Measurements from ENCODE around the gene NRP2. TPM values are rescaled to one million over a fixed set of nuclear protein-coding genes. Genes with fewer than 3 reads are reported as not detected.

Gene NRP2
- total and polyA plus RNA-seq, 4 experiments from 2014 or later = 1.1 to 2.1 TPM; not detected in 2

GRCh38 chr2:205717999-205718398 lies 35.7 kb downstream of the NRP2 start:
- POLR2A ChIA-PET (ENCODE audit: partially characterized antibody) = no interaction called here
- no peaks in the 10 kb centered on the region for H3K4me1 Mint-ChIP-seq

DNA sequence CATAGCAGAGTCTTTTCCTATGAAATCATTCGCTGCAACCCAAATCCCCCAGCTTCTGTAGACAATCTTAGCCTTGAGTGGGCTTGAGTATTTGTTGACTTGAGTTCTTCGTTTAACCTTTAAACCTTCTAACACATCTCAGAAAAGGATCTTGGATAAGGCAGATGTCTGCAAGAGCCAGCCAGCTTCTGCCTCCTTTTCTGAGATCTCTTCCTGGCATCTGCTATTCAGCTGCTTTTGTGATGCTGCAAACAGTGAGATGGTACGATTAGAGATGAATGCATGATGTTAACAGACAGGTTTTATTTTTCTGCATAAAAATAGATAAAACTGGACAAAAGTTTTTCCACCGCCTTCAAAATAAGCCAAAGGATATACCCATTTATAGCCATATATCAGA lies 37.5 kb downstream of the NRP2 start:
- ChIA-PET CTCF (ENCODE audit: partially characterized antibody) (interaction anchor here (1.0 to 1.7 kb wide), 2 partner anchors 8 to 9 kb away, joined by 3 to 4 read pairs; no protein-coding TSS in a partner anchor), POLR2A (ENCODE audit: partially characterized antibody) (no interaction called here)
- no peak overlapping the region for H3K27ac ChIP-seq (ENCODE audit: low read depth, low read length)
- Mint-ChIP-seq H3K4me3 (no peak overlapping the region), H3K9me3 (no peaks in the 10 kb centered on the region), H3K27me3 (peaks cover 2 to 13% of the 10 kb centered on the region in 2 donors), H3K4me1 (no peaks in the 10 kb centered on the region), H3K36me3 (no peaks in the 10 kb centered on the region), H3K27ac (no peak overlapping the region)
- DNase-seq = no peak
- H3K27me3 ChIP-seq (ENCODE audit: insufficient read depth, low read length) = no peaks in the 10 kb centered on the region
- no peaks in the 10 kb centered on the region for H3K36me3 ChIP-seq (ENCODE audit: insufficient read depth, low read length)
- no peak overlapping the region for H3K4me3 ChIP-seq (ENCODE audit: low read length in 2 of 2)
- intact Hi-C loops (cut with micrococcal nuclease) = no loop called here
- no peaks in the 10 kb centered on the region for H3K9me3 ChIP-seq (ENCODE audit: control insufficient read depth in 1 of 2, low read length in 2 of 2)
- H3K4me1 ChIP-seq (ENCODE audit: insufficient read depth, low read length) = no peaks in the 10 kb centered on the region

More at GRCh38 chr2:205717999-205718398, 35.7 kb downstream of the NRP2 start:
- Histone ChIP-seq H3K4me1 (ENCODE audit: insufficient read depth, low read length) (no peaks in the 10 kb centered on the region), H3K27me3 (ENCODE audit: insufficient read depth, low read length) (no peaks in the 10 kb centered on the region), H3K36me3 (ENCODE audit: insufficient read depth, low read length) (no peaks in the 10 kb centered on the region), H3K9me3 (ENCODE audit: control insufficient read depth in 1 of 2, low read length in 2 of 2) (no peaks in the 10 kb centered on the region), H3K4me3 (ENCODE audit: low read length in 2 of 2) (no peak overlapping the region), H3K27ac (ENCODE audit: low read depth, low read length) (no peak overlapping the region)
- H3K27ac Mint-ChIP-seq = no peak overlapping the region
- H3K27me3 Mint-ChIP-seq = peaks cover 4 to 23% of the 10 kb centered on the region in 2 donors
- H3K9me3 Mint-ChIP-seq = no peaks in the 10 kb centered on the region
- CTCF ChIA-PET (ENCODE audit: partially characterized antibody) = no interaction called here
- H3K36me3 Mint-ChIP-seq = no peaks in the 10 kb centered on the region
- no peak overlapping the region for H3K4me3 Mint-ChIP-seq
- no peak for DNase-seq
- intact Hi-C loops (cut with micrococcal nuclease) = no loop called here

GRCh38 chr2:205720451-205720902 lies 38.2 kb downstream of the NRP2 start:
- no peak for DNase-seq
- intact Hi-C loops (cut with micrococcal nuclease) = no loop called here
- Histone ChIP-seq H3K4me1 (ENCODE audit: insufficient read depth, low read length) (no peaks in the 10 kb centered on the region), H3K36me3 (ENCODE audit: insufficient read depth, low read length) (no peaks in the 10 kb centered on the region), H3K27ac (ENCODE audit: low read depth, low read length) (no peak overlapping the region), H3K9me3 (ENCODE audit: control insufficient read depth in 1 of 2, low read length in 2 of 2) (no peaks in the 10 kb centered on the region), H3K4me3 (ENCODE audit: low read length in 2 of 2) (no peak overlapping the region), H3K27me3 (ENCODE audit: insufficient read depth, low read length) (no peaks in the 10 kb centered on the region)
- H3K27me3 Mint-ChIP-seq = peaks cover 2 to 10% of the 10 kb centered on the region in 2 donors
- no peak overlapping the region for H3K27ac Mint-ChIP-seq
- no peaks in the 10 kb centered on the region for H3K36me3 Mint-ChIP-seq
- POLR2A ChIA-PET (ENCODE audit: partially characterized antibody) = no interaction called here
- no peaks in the 10 kb centered on the region for H3K4me1 Mint-ChIP-seq
- H3K4me3 Mint-ChIP-seq = no peak overlapping the region
- CTCF ChIA-PET (ENCODE audit: partially characterized antibody) = interaction anchor here (1.0 to 1.7 kb wide), 2 partner anchors 9 kb away, joined by 3 to 4 read pairs; no protein-coding TSS in a partner anchor
- H3K9me3 Mint-ChIP-seq = no peaks in the 10 kb centered on the region

DNA sequence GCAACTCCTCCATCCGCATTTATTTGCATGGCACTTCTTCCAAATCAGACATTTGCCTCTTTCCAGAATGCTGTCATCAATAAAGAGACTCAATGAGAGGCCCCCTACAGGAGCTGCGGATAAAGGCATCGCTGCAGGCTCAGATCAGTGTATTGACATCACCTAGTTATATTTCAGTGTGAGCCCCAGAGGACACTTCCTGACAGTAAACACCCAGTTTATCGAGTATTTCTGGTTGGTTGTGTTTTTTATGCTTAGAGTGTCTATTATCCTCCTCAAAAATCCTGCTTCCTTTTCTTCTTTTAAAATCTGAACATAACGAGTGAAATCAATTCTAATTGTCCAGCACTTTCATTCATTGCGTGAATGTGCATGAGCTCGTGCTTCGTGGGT lies 38.8 kb downstream of the NRP2 start:
- no peaks in the 10 kb centered on the region for H3K4me1 Mint-ChIP-seq
- H3K4me1 ChIP-seq (ENCODE audit: insufficient read depth, low read length) = no peaks in the 10 kb centered on the region
- no peak overlapping the region for H3K27ac ChIP-seq (ENCODE audit: low read depth, low read length)
- no peak overlapping the region for H3K4me3 Mint-ChIP-seq
- ChIA-PET POLR2A (ENCODE audit: partially characterized antibody) (no interaction called here), CTCF (ENCODE audit: partially characterized antibody) (interaction anchor here (1.7 kb wide), 1 partner anchor 10 kb away, joined by 4 read pairs; no protein-coding TSS in a partner anchor)
- H3K4me3 ChIP-seq (ENCODE audit: low read length in 2 of 2) = no peak overlapping the region
- peaks cover 2 to 6% of the 10 kb centered on the region in 2 donors for H3K27me3 Mint-ChIP-seq
- H3K9me3 Mint-ChIP-seq = peaks cover 0 to 1% (median 0%) of the 10 kb centered on the region in 8 donors
- intact Hi-C loops (cut with micrococcal nuclease) = no loop called here
- H3K36me3 Mint-ChIP-seq = no peaks in the 10 kb centered on the region
- no peaks in the 10 kb centered on the region for H3K27me3 ChIP-seq (ENCODE audit: insufficient read depth, low read length)
- H3K9me3 ChIP-seq (ENCODE audit: control insufficient read depth in 1 of 2, low read length in 2 of 2) = no peaks in the 10 kb centered on the region
- no peaks in the 10 kb centered on the region for H3K36me3 ChIP-seq (ENCODE audit: insufficient read depth, low read length)
- no peak overlapping the region for H3K27ac Mint-ChIP-seq
- DNase-seq = no peak

- no peak overlapping the region for H3K27ac Mint-ChIP-seq
- H3K27me3 Mint-ChIP-seq = peaks cover 2 to 4% of the 10 kb centered on the region in 2 donors
- CTCF ChIA-PET (ENCODE audit: partially characterized antibody) = no interaction called here
- no peaks in the 10 kb centered on the region for H3K9me3 ChIP-seq (ENCODE audit: control insufficient read depth in 1 of 2, low read length in 2 of 2)
- POLR2A ChIA-PET (ENCODE audit: partially characterized antibody) = no interaction called here
- H3K9me3 Mint-ChIP-seq = peaks cover 0 to 2% (median 0%) of the 10 kb centered on the region in 8 donors
- no peaks in the 10 kb centered on the region for H3K36me3 ChIP-seq (ENCODE audit: insufficient read depth, low read length)
- no peak overlapping the region for H3K4me3 Mint-ChIP-seq
- no peak overlapping the region for H3K27ac ChIP-seq (ENCODE audit: low read depth, low read length)
- intact Hi-C loops (cut with micrococcal nuclease) = no loop called here
- no peaks in the 10 kb centered on the region for H3K4me1 Mint-ChIP-seq
- no peaks in the 10 kb centered on the region for H3K36me3 Mint-ChIP-seq
- H3K4me3 ChIP-seq (ENCODE audit: low read length in 2 of 2) = no peak overlapping the region
- no peak for DNase-seq
- no peaks in the 10 kb centered on the region for H3K27me3 ChIP-seq (ENCODE audit: insufficient read depth, low read length)
- H3K4me1 ChIP-seq (ENCODE audit: insufficient read depth, low read length) = no peaks in the 10 kb centered on the region
Observed at GRCh38 chr2:205722283-205722918, 40.1 kb downstream of the NRP2 start.

DNA sequence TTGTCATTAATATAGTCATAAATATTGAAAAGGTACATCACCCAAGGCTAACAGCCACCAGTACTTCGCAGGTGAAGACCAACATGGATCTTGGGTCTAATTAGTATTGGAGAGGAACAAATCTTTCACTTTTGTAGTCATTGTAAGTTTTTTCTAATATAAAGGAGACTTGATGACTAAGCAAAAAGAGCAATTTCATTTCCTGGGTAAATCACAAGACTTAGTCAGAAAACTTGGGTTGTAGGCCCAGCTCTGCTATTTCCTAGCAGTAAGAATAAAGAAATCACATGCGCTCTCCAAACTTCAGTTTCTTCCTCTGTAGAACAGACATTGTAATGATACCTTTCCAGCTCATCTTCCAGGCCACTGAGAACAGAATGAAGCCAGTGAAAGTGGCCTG lies 40.9 kb downstream of the NRP2 start:
- Histone ChIP-seq H3K4me3 (ENCODE audit: low read length in 2 of 2) (no peak overlapping the region), H3K4me1 (ENCODE audit: insufficient read depth, low read length) (no peaks in the 10 kb centered on the region), H3K9me3 (ENCODE audit: control insufficient read depth in 1 of 2, low read length in 2 of 2) (no peaks in the 10 kb centered on the region), H3K27me3 (ENCODE audit: insufficient read depth, low read length) (no peaks in the 10 kb centered on the region), H3K27ac (ENCODE audit: low read depth, low read length) (no peak overlapping the region), H3K36me3 (ENCODE audit: insufficient read depth, low read length) (no peaks in the 10 kb centered on the region)
- Mint-ChIP-seq H3K27me3 (peaks cover 2% of the 10 kb centered on the region in 2 donors), H3K9me3 (peaks cover 0 to 2% (median 0%) of the 10 kb centered on the region in 8 donors), H3K4me3 (no peak overlapping the region), H3K4me1 (no peaks in the 10 kb centered on the region), H3K27ac (no peak overlapping the region), H3K36me3 (no peaks in the 10 kb centered on the region)
- CTCF ChIA-PET (ENCODE audit: partially characterized antibody) = no interaction called here
- no peak for DNase-seq
- intact Hi-C loops (cut with micrococcal nuclease) = no loop called here
- POLR2A ChIA-PET (ENCODE audit: partially characterized antibody) = no interaction called here

DNA sequence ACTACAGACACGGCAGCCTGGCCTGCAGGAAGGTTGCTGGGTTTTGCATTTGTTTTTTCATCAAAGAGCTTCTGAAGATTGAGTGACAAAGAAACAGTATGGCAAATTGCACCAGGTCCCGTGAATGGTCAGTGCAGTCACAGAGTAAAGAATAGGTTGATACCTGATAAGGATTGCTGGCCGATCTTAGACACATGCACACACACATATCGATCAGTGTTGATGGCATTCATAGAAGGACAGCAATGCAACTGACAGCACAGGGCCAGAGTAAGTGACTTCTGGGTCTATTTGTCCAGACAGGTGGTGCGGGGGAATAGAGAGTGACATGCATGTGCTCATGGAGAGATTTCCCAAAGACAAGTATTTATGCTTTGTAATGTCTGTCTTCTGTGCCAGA lies 42.8 kb downstream of the NRP2 start:
- DNase-seq = no peak
- Histone ChIP-seq H3K4me1 (ENCODE audit: insufficient read depth, low read length) (no peaks in the 10 kb centered on the region), H3K36me3 (ENCODE audit: insufficient read depth, low read length) (no peaks in the 10 kb centered on the region), H3K9me3 (ENCODE audit: control insufficient read depth in 1 of 2, low read length in 2 of 2) (no peaks in the 10 kb centered on the region), H3K27me3 (ENCODE audit: insufficient read depth, low read length) (no peaks in the 10 kb centered on the region), H3K27ac (ENCODE audit: low read depth, low read length) (no peak overlapping the region), H3K4me3 (ENCODE audit: low read length in 2 of 2) (no peak overlapping the region)
- H3K27me3 Mint-ChIP-seq = no peaks in the 10 kb centered on the region
- ChIA-PET CTCF (ENCODE audit: partially characterized antibody) (interaction anchor here (0.7 to 1.5 kb wide), 2 partner anchors 8 to 93 kb away, joined by 4 to 5 read pairs; no protein-coding TSS in a partner anchor), POLR2A (ENCODE audit: partially characterized antibody) (no interaction called here)
- H3K27ac Mint-ChIP-seq = no peak overlapping the region
- intact Hi-C loops (cut with micrococcal nuclease) = no loop called here
- H3K9me3 Mint-ChIP-seq = peaks cover 0 to 2% (median 0%) of the 10 kb centered on the region in 8 donors
- no peak overlapping the region for H3K4me3 Mint-ChIP-seq
- no peaks in the 10 kb centered on the region for H3K4me1 Mint-ChIP-seq
- no peaks in the 10 kb centered on the region for H3K36me3 Mint-ChIP-seq
